ENCODE measurements around the gene PTGIS. TPM values are rescaled to one million over a fixed set of nuclear protein-coding genes. Genes with fewer than 3 reads are reported as not detected.

The PTGIS gene
- total RNA-seq, 2 donors from 2014 or later: 14.1 to 20.9 TPM

DNA sequence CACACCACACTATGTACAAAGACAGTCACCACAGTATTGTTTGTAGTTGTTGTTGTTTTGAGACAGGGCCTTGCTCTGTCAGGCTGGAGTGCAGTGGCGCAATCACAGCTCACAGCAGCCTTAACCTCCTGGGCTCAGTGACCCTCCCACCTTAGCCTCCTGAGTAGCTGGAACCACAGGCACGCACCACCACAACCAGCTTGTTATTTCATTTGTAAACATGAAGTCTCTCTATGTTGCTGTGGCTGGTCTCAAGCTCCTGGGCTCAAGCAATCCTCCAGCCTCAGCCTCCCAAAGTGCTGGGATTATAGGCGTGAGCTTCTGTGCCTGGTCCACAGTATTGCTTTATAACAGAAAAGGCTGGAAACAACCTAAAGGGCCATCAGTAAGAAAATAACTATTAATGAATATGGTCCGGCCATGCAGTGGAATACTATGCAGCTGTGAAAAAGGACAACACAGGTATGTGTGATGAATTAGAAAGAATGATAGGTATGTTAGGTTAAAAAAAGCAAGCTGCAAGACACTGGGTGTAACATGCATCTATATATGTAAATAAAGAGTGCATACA lies 30.0 kb upstream of the PTGIS start:
- Histone ChIP-seq H3K9ac (ENCODE audit: extremely low read depth, low read length, poor library complexity, severe bottlenecking) (no peak overlapping the region), H3K4me1 (ENCODE audit: control insufficient read depth, insufficient read depth, low read length) (no peaks in the 10 kb centered on the region), H3K9me3 (ENCODE audit: control insufficient read depth, low read length) (no peaks in the 10 kb centered on the region), H3K4me3 (ENCODE audit: low read length) (no peak overlapping the region), H3K27ac (ENCODE audit: low read depth, low read length) (no peak overlapping the region), H3K27me3 (ENCODE audit: control insufficient read depth, insufficient read depth, low read length, poor library complexity, severe bottlenecking) (no peaks in the 10 kb centered on the region), H3K36me3 (ENCODE audit: control insufficient read depth, insufficient read depth, low read length) (no peaks in the 10 kb centered on the region)
- no peak overlapping the region for H3K27ac Mint-ChIP-seq
- H3K27me3 Mint-ChIP-seq (ENCODE audit: insufficient read depth): peaks cover 4% of the 10 kb centered on the region
- no peaks in the 10 kb centered on the region for H3K9me3 Mint-ChIP-seq
- H3K36me3 Mint-ChIP-seq (ENCODE audit: low read depth): no peaks in the 10 kb centered on the region
- no peak for TF ChIP-seq CTCF (conservative IDR thresholded peaks at IDR 0.05)
- DNase-seq: no peak
- 93% methylated on average over 2 to 4 of the region's 4 CpGs for WGBS, 2 experiments (ENCODE audit: insufficient coverage in 1 of 2, insufficient read length in 1 of 2)
- H3K4me1 Mint-ChIP-seq: no peaks in the 10 kb centered on the region
- no peak overlapping the region for H3K4me3 Mint-ChIP-seq

GRCh38 chr20:49595811-49596561 lies 28.0 kb upstream of the PTGIS start:
- H3K27ac Mint-ChIP-seq: no peak overlapping the region
- peaks cover 6% of the 10 kb centered on the region for H3K27me3 Mint-ChIP-seq (ENCODE audit: insufficient read depth)
- H3K4me3 Mint-ChIP-seq: no peak overlapping the region
- WGBS, 2 experiments (ENCODE audit: insufficient coverage in 1 of 2, insufficient read length in 1 of 2): 84 to 87% methylated on average over 6 to 15 of the region's 15 CpGs
- Histone ChIP-seq H3K27me3 (ENCODE audit: control insufficient read depth, insufficient read depth, low read length, poor library complexity, severe bottlenecking) (no peaks in the 10 kb centered on the region), H3K9me3 (ENCODE audit: control insufficient read depth, low read length) (no peaks in the 10 kb centered on the region), H3K27ac (ENCODE audit: low read depth, low read length) (no peak overlapping the region), H3K9ac (ENCODE audit: extremely low read depth, low read length, poor library complexity, severe bottlenecking) (no peak overlapping the region), H3K36me3 (ENCODE audit: control insufficient read depth, insufficient read depth, low read length) (no peaks in the 10 kb centered on the region), H3K4me1 (ENCODE audit: control insufficient read depth, insufficient read depth, low read length) (no peaks in the 10 kb centered on the region), H3K4me3 (ENCODE audit: low read length) (no peak overlapping the region)
- H3K9me3 Mint-ChIP-seq: no peaks in the 10 kb centered on the region
- H3K4me1 Mint-ChIP-seq: no peaks in the 10 kb centered on the region
- no peak for DNase-seq
- TF ChIP-seq CTCF (conservative IDR thresholded peaks at IDR 0.05): no peak
- no peaks in the 10 kb centered on the region for H3K36me3 Mint-ChIP-seq (ENCODE audit: low read depth)

GRCh38 chr20:49595346-49595745 lies 27.4 kb upstream of the PTGIS start:
- H3K27ac Mint-ChIP-seq: no peak overlapping the region
- no peak overlapping the region for H3K27ac ChIP-seq (ENCODE audit: low read depth, low read length)

More at GRCh38 chr20:49595346-49595745, 27.4 kb upstream of the PTGIS start:
- WGBS, 2 experiments (ENCODE audit: insufficient coverage in 1 of 2, insufficient read length in 1 of 2): 87 to 91% methylated on average over 9 to 10 of the region's 10 CpGs
- H3K4me1 ChIP-seq (ENCODE audit: control insufficient read depth, insufficient read depth, low read length): no peaks in the 10 kb centered on the region
- H3K27me3 ChIP-seq (ENCODE audit: control insufficient read depth, insufficient read depth, low read length, poor library complexity, severe bottlenecking): no peaks in the 10 kb centered on the region
- no peak overlapping the region for H3K9ac ChIP-seq (ENCODE audit: extremely low read depth, low read length, poor library complexity, severe bottlenecking)
- Mint-ChIP-seq H3K4me1 (no peaks in the 10 kb centered on the region), H3K9me3 (no peaks in the 10 kb centered on the region), H3K36me3 (ENCODE audit: low read depth) (no peaks in the 10 kb centered on the region), H3K4me3 (no peak overlapping the region), H3K27me3 (ENCODE audit: insufficient read depth) (peaks cover 6% of the 10 kb centered on the region)
- H3K4me3 ChIP-seq (ENCODE audit: low read length): no peak overlapping the region
- H3K9me3 ChIP-seq (ENCODE audit: control insufficient read depth, low read length): no peaks in the 10 kb centered on the region
- TF ChIP-seq CTCF (conservative IDR thresholded peaks at IDR 0.05): no peak
- no peak for DNase-seq
- no peaks in the 10 kb centered on the region for H3K36me3 ChIP-seq (ENCODE audit: control insufficient read depth, insufficient read depth, low read length)

All from endodermal cell (in vitro differentiated cells).